Activated CD4-positive, alpha-beta T cell treated with anti-CD3 and anti-CD28 coated beads for 48 hours (primary cell): ENCODE measurements around the gene IFT57.
A peak's percentile ranks its signal among the peaks of the same experiment; 100 is the strongest.

Experiments used
- DNase-seq: peaks from one replicate; pipeline ENCODE4 v3.0.0-alpha.2; 2020

IFT57 gene

GRCh38 chr3:108218811-108219210, 3.4 kb downstream of the IFT57 start:
- no peak for DNase-seq

DNA sequence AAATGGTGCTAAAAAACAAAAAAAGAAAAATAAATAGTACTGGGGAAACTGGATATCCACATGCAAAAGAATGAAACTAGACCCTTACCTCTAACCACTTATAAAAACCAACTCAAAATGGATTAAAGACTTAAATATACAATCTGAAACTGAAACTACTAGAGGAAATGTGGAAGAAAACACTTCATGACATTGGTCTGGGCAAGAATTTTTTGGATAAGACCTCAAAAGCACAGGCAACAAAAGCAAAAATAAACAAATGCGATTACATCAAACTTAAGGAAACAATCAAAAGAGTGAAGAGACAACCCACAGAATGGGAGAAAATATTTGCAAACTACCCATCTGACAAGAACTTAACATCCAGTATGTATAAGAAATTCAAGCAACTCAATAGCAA, 6.4 kb downstream of the IFT57 start:
- DNase-seq, result no peak

- no peak for DNase-seq
Measured at GRCh38 chr3:108209579-108209978, 12.6 kb downstream of the IFT57 start.

DNA sequence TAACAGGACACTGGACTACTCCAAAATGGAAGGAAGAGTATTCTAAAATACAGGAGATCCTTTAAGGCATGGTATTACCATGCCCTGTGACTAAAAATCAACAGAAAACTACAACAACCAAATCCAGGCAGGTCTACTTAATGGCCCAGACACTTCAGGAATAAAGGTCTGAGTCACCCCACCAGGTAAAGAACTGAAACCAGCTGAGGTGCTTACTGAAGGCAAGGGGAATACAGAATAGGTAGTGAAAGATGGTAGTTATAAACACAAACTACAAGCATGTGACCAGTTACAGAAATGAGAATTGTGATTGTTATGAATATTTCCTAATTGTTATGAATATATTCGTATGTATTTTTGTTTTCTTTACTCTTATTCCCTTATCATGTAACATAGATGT, 13.4 kb downstream of the IFT57 start:
- no peak for DNase-seq

GRCh38 chr3:108202834-108203233, 19.4 kb downstream of the IFT57 start:
- DNase-seq, result no peak

- peak; percentile 9 for DNase-seq
Measured at GRCh38 chr3:108202080-108202479, 20.1 kb downstream of the IFT57 start.

GRCh38 chr3:108201258-108201657, 21.0 kb downstream of the IFT57 start:
- no peak for DNase-seq

DNA sequence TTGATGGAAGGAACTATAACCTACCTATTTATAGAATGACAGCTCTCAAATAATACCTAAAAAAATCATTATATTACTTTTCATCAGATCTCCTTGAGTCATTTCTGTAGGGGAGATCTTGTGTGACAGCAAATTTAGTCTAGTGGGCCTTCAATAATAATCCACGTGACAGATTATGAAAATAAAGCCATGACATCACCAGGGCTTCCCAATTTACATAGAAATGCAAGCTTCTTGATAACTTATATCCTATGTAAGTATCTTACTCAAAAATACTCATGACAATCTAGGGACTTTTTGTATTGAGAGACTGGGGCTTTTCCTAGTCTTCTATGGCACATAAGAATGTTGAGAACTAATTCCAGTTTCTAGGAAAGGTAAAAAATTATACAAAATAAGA, 21.6 kb downstream of the IFT57 start:
- no peak for DNase-seq

GRCh38 chr3:108200024-108200423, 22.2 kb downstream of the IFT57 start:
- DNase-seq, result no peak

GRCh38 chr3:108191394-108191793, 30.8 kb downstream of the IFT57 start:
- no peak for DNase-seq

- DNase-seq, result no peak
Measured at GRCh38 chr3:108190346-108190745, 31.9 kb downstream of the IFT57 start.

DNA sequence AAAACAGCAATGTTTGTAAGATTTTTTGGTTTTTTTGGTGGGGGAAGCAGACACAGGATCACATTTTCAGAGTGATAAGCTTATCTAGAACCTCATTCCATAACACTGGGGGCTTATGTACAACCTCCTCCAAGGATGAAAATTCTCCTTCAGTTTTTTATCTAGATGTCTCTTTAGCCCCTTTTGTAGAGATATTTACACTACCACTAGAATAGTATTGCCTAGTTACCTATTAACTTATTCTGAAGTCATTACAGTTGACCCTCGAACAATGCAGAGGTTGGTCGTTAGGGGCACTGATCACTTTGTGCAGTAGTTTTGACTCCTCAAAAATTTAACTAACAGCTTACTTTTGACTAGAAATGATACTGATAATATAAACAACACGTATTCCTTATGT, 32.8 kb downstream of the IFT57 start:
- DNase-seq, result no peak

- no peak for DNase-seq
Measured at GRCh38 chr3:108185536-108185935, 36.7 kb downstream of the IFT57 start.

GRCh38 chr3:108184824-108185223, 37.4 kb downstream of the IFT57 start:
- DNase-seq, result no peak

DNA sequence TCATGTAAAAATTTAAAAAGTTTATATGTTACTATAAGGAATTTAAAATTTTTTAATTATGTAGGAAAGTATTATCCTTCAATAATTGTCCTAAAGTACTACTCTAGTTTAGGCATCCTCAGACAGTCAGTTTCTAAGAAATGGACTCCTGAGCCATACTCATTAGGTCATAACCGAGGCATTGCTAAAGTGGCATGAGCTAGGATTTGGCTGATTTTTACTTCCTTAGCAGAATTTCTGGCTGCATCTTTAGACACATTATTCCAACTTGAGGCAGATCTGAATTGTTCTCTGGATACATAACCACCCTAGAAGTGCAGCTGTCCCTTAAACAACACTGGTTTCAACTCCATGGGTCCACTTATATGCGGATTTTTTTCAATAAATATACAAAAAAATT, 38.3 kb downstream of the IFT57 start:
- no peak for DNase-seq

DNA sequence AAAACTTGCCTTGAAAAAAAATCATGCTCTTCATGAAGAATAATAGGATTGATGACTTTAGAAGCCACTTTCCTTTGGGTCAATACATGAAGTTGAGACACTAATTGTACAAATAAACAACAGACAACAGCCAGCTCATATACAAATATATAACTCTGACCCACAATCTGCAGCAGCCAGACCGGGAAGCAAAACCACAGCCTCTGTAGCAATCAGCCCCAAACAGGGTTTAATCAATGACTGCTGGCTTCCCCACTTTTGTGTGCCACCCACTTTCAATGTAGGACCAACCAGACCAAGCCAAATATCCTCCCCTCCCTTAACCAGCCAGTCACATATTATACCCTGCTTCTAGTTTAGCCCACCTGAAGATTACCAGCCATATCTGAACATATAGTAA, 39.0 kb downstream of the IFT57 start:
- DNase-seq, result no peak

GRCh38 chr3:108182339-108182738, 39.9 kb downstream of the IFT57 start:
- DNase-seq, result no peak

- DNase-seq, result no peak
Measured at GRCh38 chr3:108181172-108181571, 41.1 kb downstream of the IFT57 start.

DNA sequence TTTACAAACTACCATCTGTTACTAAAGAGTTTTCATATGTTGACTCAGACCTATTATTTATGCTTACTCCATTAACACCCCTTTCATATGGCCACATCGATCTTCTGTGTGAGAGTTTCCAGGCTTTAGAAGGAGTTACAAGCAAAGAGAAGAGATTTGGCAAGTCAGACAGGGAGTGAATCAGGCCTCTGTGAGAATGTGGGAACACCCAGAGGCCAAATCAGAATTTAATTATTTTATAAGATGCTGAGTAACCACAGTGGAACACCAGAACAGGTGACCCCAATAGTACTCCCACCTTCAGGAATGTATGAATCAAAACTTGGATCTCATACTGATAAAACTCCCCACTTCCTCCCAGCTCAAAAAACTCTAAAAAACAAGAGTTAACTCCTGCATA, 42.0 kb downstream of the IFT57 start:
- no peak for DNase-seq

DNA sequence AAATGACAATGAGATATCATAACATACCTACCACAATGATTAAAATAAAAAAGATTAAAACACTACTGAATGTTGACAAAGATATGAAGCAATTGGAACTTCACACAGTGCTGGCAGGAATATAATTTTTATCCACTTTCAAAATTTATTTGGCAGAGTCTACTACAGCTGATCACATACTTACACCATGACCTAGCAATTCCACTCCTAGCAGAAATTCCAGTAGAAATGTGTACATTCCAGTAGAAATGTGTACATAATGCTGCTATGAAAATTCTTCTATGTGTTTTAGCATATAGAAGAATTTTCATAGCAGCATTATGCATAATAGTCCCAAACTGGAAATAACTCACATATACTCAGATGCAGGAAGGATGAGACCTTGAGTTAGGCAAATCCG, 43.5 kb downstream of the IFT57 start:
- no peak for DNase-seq

- DNase-seq, result no peak
Measured at GRCh38 chr3:108177536-108177935, 44.7 kb downstream of the IFT57 start.

GRCh38 chr3:108175352-108175751, 46.9 kb downstream of the IFT57 start:
- no peak for DNase-seq

- no peak for DNase-seq
Measured at GRCh38 chr3:108171106-108171505, 51.1 kb downstream of the IFT57 start.

- DNase-seq, result no peak
Measured at GRCh38 chr3:108164391-108164790, 57.8 kb downstream of the IFT57 start.

GRCh38 chr3:108159865-108160264, 62.4 kb downstream of the IFT57 start:
- no peak for DNase-seq

GRCh38 chr3:108159105-108159504, 63.1 kb downstream of the IFT57 start:
- DNase-seq, result no peak
